GM19397 (cell line): ENCODE results near the gene TYMP.

Source experiments
- ATAC-seq: cut with Tn5 transposase; IDR thresholded peaks from one replicate; pipeline ENCODE4 v1.9.1; 2021; ENCODE audit warnings: mild to moderate bottlenecking, moderate library complexity; ENCODE audit not compliant: unreplicated experiment

Gene TYMP, protein sequence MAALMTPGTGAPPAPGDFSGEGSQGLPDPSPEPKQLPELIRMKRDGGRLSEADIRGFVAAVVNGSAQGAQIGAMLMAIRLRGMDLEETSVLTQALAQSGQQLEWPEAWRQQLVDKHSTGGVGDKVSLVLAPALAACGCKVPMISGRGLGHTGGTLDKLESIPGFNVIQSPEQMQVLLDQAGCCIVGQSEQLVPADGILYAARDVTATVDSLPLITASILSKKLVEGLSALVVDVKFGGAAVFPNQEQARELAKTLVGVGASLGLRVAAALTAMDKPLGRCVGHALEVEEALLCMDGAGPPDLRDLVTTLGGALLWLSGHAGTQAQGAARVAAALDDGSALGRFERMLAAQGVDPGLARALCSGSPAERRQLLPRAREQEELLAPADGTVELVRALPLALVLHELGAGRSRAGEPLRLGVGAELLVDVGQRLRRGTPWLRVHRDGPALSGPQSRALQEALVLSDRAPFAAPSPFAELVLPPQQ

GRCh38 chr22:50529897-50530579 is at the start of gene TYMP:
Gene TYMP (minus strand): TSS chr22:50530012. CDS start chr22:50529709, 303 bp downstream.
- ATAC-seq, result peak; percentile 24

DNA sequence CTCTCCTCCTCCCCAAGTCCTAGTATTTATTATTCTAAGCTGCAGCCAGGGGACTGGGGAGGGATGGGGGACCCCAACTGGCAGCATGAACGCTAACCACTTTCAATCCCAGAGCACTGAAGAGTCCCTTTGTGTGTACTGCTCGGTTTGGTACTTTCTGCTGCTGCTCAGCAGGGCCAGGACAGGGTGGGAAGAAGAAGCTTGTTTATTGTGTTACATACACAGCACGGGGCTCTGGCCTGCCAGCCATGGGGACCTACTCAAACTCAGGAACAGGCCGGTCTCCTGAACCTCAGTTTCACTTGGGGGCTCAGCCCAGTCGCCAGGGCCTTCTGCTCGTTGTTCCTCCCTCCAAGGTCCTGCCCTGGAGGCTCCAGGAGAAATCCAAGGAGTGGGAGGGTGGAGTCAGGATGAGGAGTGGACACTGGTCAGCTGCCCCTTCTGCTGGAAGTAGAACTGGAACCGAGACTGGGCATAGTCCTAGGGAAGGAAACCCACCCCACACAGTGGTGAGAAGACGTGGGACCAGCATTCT is 49.0 kb upstream of the TYMP start:
- ATAC-seq, result no peak

DNA sequence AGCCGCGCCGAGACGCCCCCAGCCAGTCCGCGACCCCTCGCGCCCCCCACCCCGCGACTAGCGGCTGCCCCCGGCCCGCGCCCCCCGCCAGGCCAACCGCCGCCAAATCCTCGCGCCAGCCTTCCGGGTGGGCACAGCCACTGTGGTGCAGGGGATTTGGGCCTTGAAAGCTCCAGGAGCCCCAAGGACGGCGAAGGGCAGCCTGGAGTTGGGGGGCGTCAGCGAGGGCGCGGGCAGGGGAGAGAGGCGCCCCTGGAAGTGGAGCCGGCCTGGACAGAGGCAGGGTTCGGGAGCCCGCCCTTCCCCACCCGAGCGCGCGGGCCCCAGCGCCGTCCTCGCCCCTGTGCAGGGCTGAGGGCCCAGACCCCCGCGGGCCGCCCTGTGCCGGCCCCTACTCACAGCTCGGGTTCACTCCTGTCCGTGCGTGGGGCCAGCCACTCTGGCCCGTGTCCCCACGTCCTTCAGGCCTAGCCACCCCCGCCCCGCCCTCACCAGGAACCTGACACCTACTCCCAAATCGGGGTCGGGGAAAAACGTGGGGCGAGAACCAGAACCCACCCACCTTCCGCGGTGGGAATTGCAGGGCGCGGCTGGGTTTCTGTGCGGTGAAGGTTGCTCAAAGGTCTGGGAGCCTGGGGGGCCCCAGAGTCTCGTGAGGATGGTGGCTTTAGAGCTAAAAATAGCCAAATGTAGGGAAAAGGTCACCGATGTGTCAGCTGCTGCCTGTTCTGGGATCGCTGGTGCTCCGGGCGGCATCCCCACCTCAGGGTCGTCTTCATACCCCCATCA is 48.4 kb upstream of the TYMP start, which contains the start of gene CPT1B:
CPT1B (minus strand) TSS at position 441 of the 789 bp plus-strand sequence. CDS start 512 bp downstream, outside the sequence.
- no peak for ATAC-seq

DNA sequence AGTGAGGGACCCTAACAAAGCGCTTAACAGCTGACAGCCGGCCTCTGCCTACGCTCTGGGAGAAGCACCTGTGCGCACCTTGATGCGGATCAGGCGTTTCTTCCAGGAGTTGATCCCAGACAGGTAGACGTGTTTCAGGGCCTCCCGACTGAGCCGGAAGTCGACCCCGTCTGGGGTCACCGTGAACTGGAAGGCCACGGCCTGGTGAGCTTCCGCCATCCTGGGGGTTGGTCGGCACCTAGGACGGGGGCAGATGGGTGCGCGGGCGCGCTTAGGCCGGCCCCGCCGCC is 47.8 kb upstream of the TYMP start:
- no peak for ATAC-seq

GRCh38 chr22:50576806-50577696 is 47.2 kb upstream of the TYMP start:
- no peak for ATAC-seq

GRCh38 chr22:50576070-50576469 is 46.3 kb upstream of the TYMP start:
- no peak for ATAC-seq

GRCh38 chr22:50575426-50575941 is 45.7 kb upstream of the TYMP start:
- ATAC-seq, result no peak

GRCh38 chr22:50574383-50574755 is 44.6 kb upstream of the TYMP start:
- ATAC-seq, result no peak

- ATAC-seq, result no peak
Observed at GRCh38 chr22:50573491-50574382, 43.9 kb upstream of the TYMP start.

DNA sequence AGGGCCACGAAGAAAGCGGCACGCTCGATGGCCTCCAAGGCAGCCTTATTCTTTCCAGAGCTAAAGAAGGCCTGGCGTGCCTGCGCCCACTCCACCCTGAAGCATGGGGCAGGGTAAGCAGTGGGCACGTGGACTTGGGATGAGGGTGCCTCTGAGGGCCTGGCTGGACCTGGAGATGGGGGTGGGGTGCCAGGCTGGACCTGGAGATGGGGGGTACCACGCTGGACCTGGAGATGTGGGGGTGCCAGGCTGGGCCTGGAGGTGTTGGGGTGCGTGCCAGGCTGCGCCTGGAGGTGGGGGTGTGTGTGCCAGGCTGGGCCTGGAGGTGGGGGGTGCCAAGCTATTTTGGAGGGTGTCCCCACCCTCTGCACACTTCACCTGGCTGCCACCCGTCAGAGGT is 43.2 kb upstream of the TYMP start:
- no peak for ATAC-seq

- ATAC-seq, result no peak
Observed at GRCh38 chr22:50571264-50572175, 41.7 kb upstream of the TYMP start.

GRCh38 chr22:50570861-50571260 is 41.0 kb upstream of the TYMP start:
- ATAC-seq, result no peak

DNA sequence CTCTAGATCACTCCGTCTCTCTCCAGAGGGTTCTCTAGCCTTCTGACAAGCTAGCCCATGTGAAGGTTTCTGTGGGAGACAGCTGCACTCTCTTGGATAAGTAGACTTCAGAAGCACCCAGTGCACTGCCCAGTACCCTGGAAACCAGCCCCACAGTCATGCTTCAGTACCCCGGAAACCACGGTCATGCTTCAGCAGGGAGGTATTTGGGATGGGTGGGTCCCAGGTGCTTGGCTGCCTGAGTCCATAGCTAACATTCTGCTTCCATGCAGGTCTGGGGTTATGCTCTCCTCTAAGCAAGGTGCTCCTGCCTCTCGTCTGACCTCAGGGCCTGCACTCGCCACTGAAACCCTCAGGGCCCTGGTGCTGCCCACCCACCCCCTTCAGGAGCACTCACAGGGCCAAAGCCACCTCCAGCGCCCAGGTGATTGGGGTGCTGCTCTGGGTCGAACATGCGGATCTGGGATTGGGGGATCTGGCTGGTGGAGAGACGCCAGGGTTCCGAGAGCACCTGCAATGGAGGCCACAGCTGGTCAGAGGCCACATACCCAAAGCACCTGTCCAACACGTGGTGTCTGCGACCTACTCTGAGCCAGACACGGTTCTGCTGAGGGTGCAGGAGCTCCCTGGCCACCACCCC is 40.2 kb upstream of the TYMP start:
- no peak for ATAC-seq

DNA sequence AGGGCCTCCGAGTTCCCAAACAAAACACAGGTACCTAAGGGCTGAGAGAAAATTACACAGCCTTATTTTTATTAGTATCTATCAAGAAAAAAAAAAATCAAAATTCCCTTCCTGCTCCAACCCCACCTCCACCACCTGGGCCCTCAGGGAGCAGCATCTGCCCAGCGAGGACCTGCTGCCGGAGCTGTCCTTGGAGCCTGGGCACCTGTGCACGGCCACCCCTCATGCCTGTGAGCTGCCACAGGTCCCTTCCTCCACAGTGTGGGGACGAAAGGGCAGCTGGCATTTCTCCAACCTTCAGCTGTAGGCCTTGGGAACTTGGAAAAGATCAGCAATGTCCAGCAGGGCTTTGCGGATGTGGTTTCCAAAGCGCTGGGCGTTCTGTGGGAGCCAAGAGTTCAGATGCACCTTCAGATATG is 39.2 kb upstream of the TYMP start:
- no peak for ATAC-seq

- no peak for ATAC-seq
Observed at GRCh38 chr22:50568626-50569025, 38.8 kb upstream of the TYMP start.

- ATAC-seq, result no peak
Observed at GRCh38 chr22:50567721-50568252, 38.0 kb upstream of the TYMP start.

DNA sequence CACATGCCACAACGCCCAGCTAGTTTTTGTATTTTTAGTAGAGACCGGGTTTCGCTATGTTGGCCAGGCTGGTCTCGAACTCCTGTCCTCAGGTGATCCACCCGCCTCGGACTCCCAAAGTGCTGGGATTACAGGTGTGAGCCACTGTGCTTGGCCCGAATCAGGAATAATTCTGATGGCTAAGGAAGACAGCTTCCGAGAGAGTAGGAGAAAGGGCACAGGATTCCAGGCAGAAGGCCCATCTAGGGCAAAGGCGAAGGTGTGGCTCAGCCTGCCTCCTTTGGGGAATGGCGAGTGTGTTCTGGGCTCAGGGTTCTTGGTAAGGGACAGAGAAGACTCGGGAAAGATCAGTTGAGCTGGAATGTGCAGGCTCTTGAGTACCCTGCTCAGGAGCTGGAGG is 34.5 kb upstream of the TYMP start:
- ATAC-seq, result no peak
